GM23248 (cell line): ENCODE data around the gene NEGR1. TPM values are rescaled to one million over a fixed set of nuclear protein-coding genes. Genes with fewer than 3 reads are reported as not detected.
A peak's percentile ranks its signal among the peaks of the same experiment; 100 is the strongest.

Experiments used
- DNase-seq: peaks from one replicate; pipeline ENCODE4 v3.0.0-alpha.2; 2015
- H2AFZ ChIP-seq: fragments of 200-600 bp; sonication (generic); 2 replicates; pipeline ENCODE4 v1.6.1; 2016; ENCODE audit warnings: antibody characterized with exemption
- H3F3A ChIP-seq: fragments of 200-600 bp; sonication (generic); 2 replicates; pipeline ENCODE4 v1.6.1; 2016; ENCODE audit warnings: mild to moderate bottlenecking, antibody characterized with exemption, mixed run types; ENCODE audit not compliant: insufficient read depth
- H3K27ac ChIP-seq: fragments of 200-600 bp; sonication (generic); 2 replicates; pipeline ENCODE4 v1.5.1; 2016; ENCODE audit warnings: mild to moderate bottlenecking
- H3K27me3 ChIP-seq: fragments of 200-600 bp; sonication (generic); replicated peaks from 2 replicates; pipeline ENCODE4 v1.6.1; 2016; ENCODE audit warnings: mild to moderate bottlenecking; ENCODE audit not compliant: insufficient read depth
- H3K36me3 ChIP-seq: fragments of 200-600 bp; sonication (generic); 2 replicates; pipeline ENCODE4 v1.6.1; 2016; ENCODE audit warnings: low read depth, mild to moderate bottlenecking
- H3K4me1 ChIP-seq: fragments of 200-600 bp; sonication (generic); 2 replicates; pipeline ENCODE4 v1.6.1; 2016; ENCODE audit warnings: mild to moderate bottlenecking; ENCODE audit not compliant: insufficient read depth
- H3K4me2 ChIP-seq: fragments of 200-600 bp; sonication (generic); one replicate; pipeline ENCODE4 v1.6.1; 2016; ENCODE audit warnings: mild to moderate bottlenecking; ENCODE audit not compliant: unreplicated experiment
- H3K4me3 ChIP-seq: fragments of 200-600 bp; sonication (generic); 2 replicates; pipeline ENCODE4 v1.5.1; 2016; ENCODE audit warnings: mild to moderate bottlenecking
- H3K79me2 ChIP-seq: fragments of 200-600 bp; sonication (generic); 2 replicates; pipeline ENCODE4 v1.6.1; 2016; ENCODE audit warnings: mild to moderate bottlenecking; ENCODE audit not compliant: insufficient read depth
- H3K9ac ChIP-seq: fragments of 200-600 bp; sonication (generic); 2 replicates; pipeline ENCODE4 v1.6.1; 2016; ENCODE audit warnings: mild to moderate bottlenecking
- H3K9me2 ChIP-seq: fragments of 200-600 bp; sonication (generic); 2 replicates; pipeline ENCODE4 v1.6.1; 2016; ENCODE audit warnings: mixed run types, mild to moderate bottlenecking, moderate library complexity; ENCODE audit not compliant: insufficient read depth
- H3K9me3 ChIP-seq: fragments of 200-600 bp; sonication (generic); one replicate; pipeline ENCODE4 v1.6.1; 2017; ENCODE audit warnings: low read depth
- H4K20me1 ChIP-seq: fragments of 200-600 bp; sonication (generic); 2 replicates; pipeline ENCODE4 v1.6.0; 2016; ENCODE audit not compliant: insufficient read depth
- EZH2 ChIP-seq: fragments of 200-600 bp; sonication (generic); IDR thresholded peaks from 2 replicates; pipeline ENCODE4 v1.6.1; 2018; ENCODE audit warnings: antibody characterized with exemption, mild to moderate bottlenecking; ENCODE audit not compliant: insufficient read depth, poor library complexity, severe bottlenecking
- EZH2phosphoT487 ChIP-seq: fragments of 200-600 bp; sonication (generic); IDR thresholded peaks from 2 replicates; pipeline ENCODE4 v1.6.1; 2018; ENCODE audit warnings: antibody characterized with exemption, moderate library complexity, mild to moderate bottlenecking, low read depth; ENCODE audit not compliant: insufficient read depth
- WGBS, 2 experiments: methylation state at CpG; one replicate each; pipeline ENCODE4 v1.1.6; 2015 to 2017; ENCODE audit warnings: low lambda C conversion rate in 2 of 2, low coverage in 1 of 2; ENCODE audit errors: missing lambda C conversion rate in 2 of 2; 5-methylcytosine and 5-hydroxymethylcytosine counted together
- in situ Hi-C: fragments of 300-500 bp; cut with MboI; formaldehyde crosslinking; loops from 2 replicates; pipeline ENCODE4 v1.15.0; 2020
- polyA plus RNA-seq: library from polyadenylated mRNA; unstranded; fragments of >200 nt; fragmentation: Nextera tagmentation; extraction: Ambion mirVana; gene quantifications from 2 replicates; pipeline ENCODE4 v1.2.1, GENCODE V29; 2016
- total RNA-seq: library from RNA; depleted of rRNA; stranded (reverse); fragments of >200 nt; shearing (Covaris generic); gene quantifications from 2 replicates; pipeline ENCODE4 v1.2.3, GENCODE V29; 2014

The NEGR1 gene
- total and polyA plus RNA-seq, 2 experiments from 2014 or later, result 14.3 to 15.7 TPM

- H3K4me1 ChIP-seq, result no peaks in the 10 kb centered on the region
- H3K4me2 ChIP-seq, result no peak overlapping the region
- 95 to 98% methylated on average over 1 of the region's 1 CpG for WGBS, 2 experiments
- H4K20me1 ChIP-seq, result no peaks in the 10 kb centered on the region
- no peak overlapping the region for H2AFZ ChIP-seq
- no peak for DNase-seq
- in situ Hi-C loops, result no loop called here
- no peaks in the 10 kb centered on the region for H3K9me2 ChIP-seq
- H3F3A ChIP-seq, result no peaks in the 10 kb centered on the region
- H3K9me3 ChIP-seq, result no peaks in the 10 kb centered on the region
- H3K27me3 ChIP-seq, result no peaks in the 10 kb centered on the region
- H3K79me2 ChIP-seq, result no peaks in the 10 kb centered on the region
- H3K4me3 ChIP-seq, result no peak overlapping the region
- TF ChIP-seq EZH2 (no peak), EZH2phosphoT487 (no peak)
- H3K9ac ChIP-seq, result no peak overlapping the region
- no peaks in the 10 kb centered on the region for H3K36me3 ChIP-seq
- H3K27ac ChIP-seq, result no peak overlapping the region
Observed at GRCh38 chr1:71944006-71944405, 338.3 kb downstream of the NEGR1 start.

GRCh38 chr1:71940261-71940660 lies 342.1 kb downstream of the NEGR1 start:
- Histone ChIP-seq H3K9me3 (no peaks in the 10 kb centered on the region), H3K27me3 (no peaks in the 10 kb centered on the region), H3K36me3 (no peaks in the 10 kb centered on the region), H3K4me2 (no peak overlapping the region), H3K79me2 (no peaks in the 10 kb centered on the region), H3F3A (no peaks in the 10 kb centered on the region), H3K4me3 (no peak overlapping the region), H2AFZ (no peak overlapping the region), H3K9me2 (no peaks in the 10 kb centered on the region), H4K20me1 (no peaks in the 10 kb centered on the region), H3K4me1 (no peaks in the 10 kb centered on the region), H3K9ac (no peak overlapping the region), H3K27ac (no peak overlapping the region)
- TF ChIP-seq EZH2 (no peak), EZH2phosphoT487 (no peak)
- no peak for DNase-seq
- in situ Hi-C loops, result no loop called here
- WGBS, 2 experiments, result 73 to 75% methylated on average over 2 of the region's 2 CpGs

GRCh38 chr1:71930511-71930910 lies 351.8 kb downstream of the NEGR1 start:
- H3K27ac ChIP-seq, result no peak overlapping the region
- in situ Hi-C loops, result no loop called here
- no peak overlapping the region for H2AFZ ChIP-seq
- peak; percentile 3 for DNase-seq
- H3K36me3 ChIP-seq, result no peaks in the 10 kb centered on the region
- WGBS, 2 experiments, result 85 to 86% methylated on average over 4 of the region's 4 CpGs
- H3K4me2 ChIP-seq, result no peak overlapping the region
- TF ChIP-seq EZH2, result no peak
- TF ChIP-seq EZH2phosphoT487, result no peak
- no peaks in the 10 kb centered on the region for H3K9me2 ChIP-seq
- H3K79me2 ChIP-seq, result no peaks in the 10 kb centered on the region
- H3K4me1 ChIP-seq, result no peaks in the 10 kb centered on the region
- no peak overlapping the region for H3K4me3 ChIP-seq
- H3K9me3 ChIP-seq, result no peaks in the 10 kb centered on the region
- H3K9ac ChIP-seq, result no peak overlapping the region
- H3F3A ChIP-seq, result no peaks in the 10 kb centered on the region
- H4K20me1 ChIP-seq, result no peaks in the 10 kb centered on the region
- H3K27me3 ChIP-seq, result no peaks in the 10 kb centered on the region

GRCh38 chr1:71921935-71922559 lies 360.3 kb downstream of the NEGR1 start:
- Histone ChIP-seq H3K4me1 (no peaks in the 10 kb centered on the region), H3F3A (no peaks in the 10 kb centered on the region), H3K4me2 (no peak overlapping the region), H3K36me3 (no peaks in the 10 kb centered on the region), H4K20me1 (no peaks in the 10 kb centered on the region), H3K9ac (no peak overlapping the region), H3K9me3 (no peaks in the 10 kb centered on the region), H3K27me3 (no peaks in the 10 kb centered on the region), H3K9me2 (no peaks in the 10 kb centered on the region), H3K79me2 (no peaks in the 10 kb centered on the region), H3K27ac (no peak overlapping the region), H2AFZ (no peak overlapping the region), H3K4me3 (no peak overlapping the region)
- TF ChIP-seq EZH2phosphoT487, result no peak
- TF ChIP-seq EZH2, result no peak
- in situ Hi-C loops, result no loop called here
- WGBS, 2 experiments, result 86 to 88% methylated on average over 5 of the region's 5 CpGs
- DNase-seq, result no peak
